ENCODE results near the gene ULK4.
"Not testable (repeated sequence)": the region's sequence is repeated elsewhere in the genome, so short reads cannot be mapped to it uniquely, and the experiment has no call there.

Gene ULK4

DNA sequence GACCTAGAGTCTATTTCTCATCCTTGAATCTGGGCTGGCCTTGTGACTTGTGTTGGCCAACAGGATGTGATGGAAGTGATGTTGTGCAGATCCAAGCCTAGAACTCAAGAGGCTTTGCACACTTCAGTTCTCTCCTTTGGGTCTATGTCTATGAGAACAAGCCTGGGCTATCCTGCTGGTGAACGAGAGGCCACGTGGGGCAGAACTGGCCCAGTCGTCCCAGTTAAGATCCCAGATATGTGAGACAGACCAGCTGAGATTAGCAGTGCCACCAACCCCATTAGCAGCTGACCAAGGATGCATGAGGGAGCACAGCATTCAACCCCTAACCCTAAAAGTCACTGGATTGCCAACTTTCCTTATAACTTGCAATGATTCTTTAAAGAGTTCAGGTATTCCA lies 662.9 kb downstream of the ULK4 start:
- H3K36me3 Mint-ChIP-seq = no peaks in the 10 kb centered on the region

DNA sequence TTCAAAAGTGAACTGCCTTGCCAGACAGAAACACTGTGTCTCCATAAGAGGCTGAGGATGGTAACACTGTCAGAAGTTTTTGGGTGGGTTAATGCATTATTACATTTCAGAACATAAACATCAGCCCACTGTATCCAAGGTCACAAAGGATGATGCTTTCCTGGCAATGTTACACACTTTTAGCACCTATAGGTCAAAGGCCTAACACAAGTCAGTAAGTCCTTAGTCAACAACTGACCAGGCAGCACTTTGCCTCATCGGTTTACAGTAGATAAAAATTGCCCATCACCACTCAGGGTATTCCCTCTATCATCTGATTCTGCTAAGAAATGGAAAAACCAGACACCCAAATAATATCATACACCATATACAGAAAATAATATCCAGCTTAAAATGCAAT lies 664.2 kb downstream of the ULK4 start:
- H3K27ac Mint-ChIP-seq = no peak overlapping the region
- H3K9me3 Mint-ChIP-seq = no peaks in the 10 kb centered on the region
- H3K4me3 Mint-ChIP-seq = no peak overlapping the region
- no peaks in the 10 kb centered on the region for H3K27me3 Mint-ChIP-seq
- H3K4me1 Mint-ChIP-seq = no peaks in the 10 kb centered on the region
- peaks cover 2% of the 10 kb centered on the region for H3K36me3 Mint-ChIP-seq

More for the DNA sequence above, 662.9 kb downstream of the ULK4 start:
- Mint-ChIP-seq H3K4me3 (no peak overlapping the region), H3K4me1 (no peaks in the 10 kb centered on the region), H3K27ac (no peak overlapping the region), H3K27me3 (no peaks in the 10 kb centered on the region), H3K9me3 (no peaks in the 10 kb centered on the region)

DNA sequence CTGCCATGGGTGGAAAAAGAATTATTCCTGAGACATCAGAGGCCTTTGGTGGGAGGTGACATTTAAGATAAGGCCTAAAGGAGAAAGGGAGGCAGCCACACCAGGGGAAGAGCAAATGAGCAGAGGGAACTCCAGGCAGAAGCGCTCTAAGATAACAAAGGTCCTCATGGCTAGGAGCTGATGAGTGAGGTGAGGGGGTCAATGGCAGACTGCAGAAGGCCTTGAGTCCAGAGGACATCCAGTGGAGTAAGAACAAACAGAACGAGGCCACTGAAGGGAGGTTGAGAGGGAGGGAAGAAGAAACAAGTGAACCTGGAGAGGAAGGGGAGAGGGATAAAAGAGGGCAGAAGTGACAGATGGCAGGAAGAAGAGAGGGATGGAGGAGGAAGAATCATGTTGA lies 665.3 kb downstream of the ULK4 start:
- Mint-ChIP-seq H3K4me3 (no peak overlapping the region), H3K27ac (no peak overlapping the region), H3K9me3 (no peaks in the 10 kb centered on the region), H3K27me3 (no peaks in the 10 kb centered on the region), H3K36me3 (peaks cover 2% of the 10 kb centered on the region), H3K4me1 (no peaks in the 10 kb centered on the region)

DNA sequence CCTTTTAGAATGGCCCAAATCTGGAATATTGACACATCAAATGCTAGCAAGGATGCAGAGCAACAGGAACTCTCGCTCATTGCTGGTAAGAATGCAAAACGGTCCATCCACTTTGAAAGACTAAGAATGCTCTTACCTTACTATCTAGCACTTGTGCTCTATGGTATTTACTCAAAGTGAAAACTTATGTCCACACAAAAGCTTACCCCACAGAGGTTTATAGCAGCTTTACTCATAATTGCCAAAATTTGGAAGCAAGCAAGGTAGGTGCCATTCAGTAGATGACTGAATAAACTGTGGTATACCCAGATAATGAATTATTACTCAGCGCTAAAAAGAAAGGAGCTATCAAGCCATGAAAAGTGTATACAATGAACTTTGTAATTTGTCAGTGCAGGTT lies 666.2 kb downstream of the ULK4 start:
- H3K27me3 Mint-ChIP-seq = no peaks in the 10 kb centered on the region

DNA sequence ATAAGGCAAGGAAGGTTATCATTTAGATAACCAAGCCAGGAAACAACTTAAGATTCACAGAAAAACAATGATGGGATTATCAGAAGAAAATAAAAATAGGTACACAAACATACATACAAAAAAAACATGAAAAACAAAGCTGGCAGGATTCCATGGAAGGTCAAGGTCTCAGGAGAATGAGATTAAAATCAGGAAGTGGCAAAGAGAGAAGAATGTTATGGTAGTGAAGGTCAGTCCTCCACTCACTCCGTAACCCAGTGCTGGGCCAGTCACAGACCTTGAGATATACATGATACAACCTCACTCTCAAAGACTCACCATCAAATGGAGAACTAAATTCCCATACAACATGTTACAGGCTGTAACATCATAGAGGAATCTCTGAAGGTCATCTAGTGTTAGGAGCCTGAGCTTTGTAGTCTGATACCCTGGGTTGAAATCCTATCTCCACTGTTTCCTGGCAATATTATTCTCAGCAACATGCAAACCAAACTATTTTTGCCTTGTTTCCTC lies 668.7 kb downstream of the ULK4 start:
- H3K36me3 Mint-ChIP-seq = peaks cover 5% of the 10 kb centered on the region
- H3K4me3 Mint-ChIP-seq = no peak overlapping the region
- peaks cover under 1% of the 10 kb centered on the region for H3K4me1 Mint-ChIP-seq
- no peaks in the 10 kb centered on the region for H3K9me3 Mint-ChIP-seq
- no peak overlapping the region for H3K27ac Mint-ChIP-seq
- H3K27me3 Mint-ChIP-seq = no peaks in the 10 kb centered on the region

More for the DNA sequence above, 666.2 kb downstream of the ULK4 start:
- peaks cover 4% of the 10 kb centered on the region for H3K36me3 Mint-ChIP-seq
- no peaks in the 10 kb centered on the region for H3K4me1 Mint-ChIP-seq
- H3K4me3 Mint-ChIP-seq = no peak overlapping the region
- H3K9me3 Mint-ChIP-seq = no peaks in the 10 kb centered on the region
- H3K27ac Mint-ChIP-seq = no peak overlapping the region

DNA sequence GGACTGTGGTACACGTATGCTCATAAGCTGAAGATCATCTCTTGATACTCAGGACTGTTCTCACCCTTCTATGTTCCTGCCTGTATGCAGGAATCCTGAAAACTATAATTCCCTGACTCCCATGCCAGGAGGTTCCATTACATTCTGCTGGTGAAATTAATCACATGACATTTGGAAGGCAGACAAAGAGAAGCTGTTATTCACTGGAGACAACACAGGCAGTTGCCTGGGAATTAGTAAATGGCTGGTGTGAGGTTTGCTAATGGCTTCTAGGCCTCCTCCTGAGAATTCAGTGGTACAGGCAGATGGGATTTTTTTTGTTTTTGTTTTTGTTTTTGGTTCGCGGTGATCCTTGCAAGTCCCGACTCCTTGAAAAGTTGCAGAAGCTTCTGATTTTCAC lies 671.2 kb downstream of the ULK4 start:
- H3K27me3 Mint-ChIP-seq = no peaks in the 10 kb centered on the region
- no peak overlapping the region for H3K27ac Mint-ChIP-seq
- peaks cover 9% of the 10 kb centered on the region for H3K36me3 Mint-ChIP-seq
- no peak overlapping the region for H3K4me3 Mint-ChIP-seq
- peaks cover 14% of the 10 kb centered on the region for H3K4me1 Mint-ChIP-seq
- H3K9me3 Mint-ChIP-seq = peaks cover under 1% of the 10 kb centered on the region

DNA sequence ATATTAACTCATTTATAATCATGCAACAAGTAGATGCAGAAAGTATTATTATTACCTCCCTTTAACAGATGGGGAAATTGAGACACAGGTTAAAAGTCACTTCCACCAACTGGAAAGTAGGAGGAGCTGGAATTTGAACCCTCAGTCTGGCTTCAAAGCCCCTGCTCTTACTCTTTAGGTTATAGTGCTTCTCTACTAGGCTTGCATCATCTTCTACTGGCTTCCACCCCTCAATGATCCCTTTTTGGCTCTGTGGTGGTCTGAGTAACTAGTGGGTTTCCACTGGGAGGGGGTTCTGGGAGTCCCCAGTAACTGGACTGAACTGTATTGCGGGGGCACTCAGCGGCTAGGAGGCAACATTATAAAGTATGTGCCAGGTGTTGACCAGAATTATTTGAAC lies 671.6 kb downstream of the ULK4 start:
- no peaks in the 10 kb centered on the region for H3K27me3 Mint-ChIP-seq
- H3K27ac Mint-ChIP-seq = no peak overlapping the region
- no peak overlapping the region for H3K4me3 Mint-ChIP-seq
- peaks cover 5% of the 10 kb centered on the region for H3K9me3 Mint-ChIP-seq
- H3K36me3 Mint-ChIP-seq = peaks cover 13% of the 10 kb centered on the region
- H3K4me1 Mint-ChIP-seq = peaks cover 14% of the 10 kb centered on the region

DNA sequence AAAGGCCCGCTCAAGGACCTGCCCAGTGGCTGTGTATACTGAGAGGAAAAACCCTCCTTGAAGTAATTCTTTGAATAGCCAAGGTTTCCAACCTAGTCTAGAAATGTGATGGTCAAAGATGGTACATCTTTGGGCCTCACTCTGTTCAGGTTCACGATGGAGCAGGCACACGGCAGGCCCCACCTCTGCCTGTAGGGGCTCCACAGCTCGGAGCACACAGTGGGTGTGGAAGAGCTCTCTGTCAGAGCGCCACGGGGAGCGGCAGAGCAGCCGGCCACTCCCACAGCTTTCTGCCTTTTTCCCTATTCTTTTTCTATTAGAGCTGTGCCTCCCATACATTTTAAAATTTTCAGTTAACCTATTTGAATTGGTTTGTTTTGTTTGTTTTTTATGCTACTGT lies 673.1 kb downstream of the ULK4 start:
- H3K36me3 Mint-ChIP-seq = peaks cover 15% of the 10 kb centered on the region
- H3K4me3 Mint-ChIP-seq = no peak overlapping the region
- H3K27ac Mint-ChIP-seq = no peak overlapping the region
- no peaks in the 10 kb centered on the region for H3K27me3 Mint-ChIP-seq
- H3K9me3 Mint-ChIP-seq = peaks cover 7% of the 10 kb centered on the region
- peaks cover 14% of the 10 kb centered on the region for H3K4me1 Mint-ChIP-seq

DNA sequence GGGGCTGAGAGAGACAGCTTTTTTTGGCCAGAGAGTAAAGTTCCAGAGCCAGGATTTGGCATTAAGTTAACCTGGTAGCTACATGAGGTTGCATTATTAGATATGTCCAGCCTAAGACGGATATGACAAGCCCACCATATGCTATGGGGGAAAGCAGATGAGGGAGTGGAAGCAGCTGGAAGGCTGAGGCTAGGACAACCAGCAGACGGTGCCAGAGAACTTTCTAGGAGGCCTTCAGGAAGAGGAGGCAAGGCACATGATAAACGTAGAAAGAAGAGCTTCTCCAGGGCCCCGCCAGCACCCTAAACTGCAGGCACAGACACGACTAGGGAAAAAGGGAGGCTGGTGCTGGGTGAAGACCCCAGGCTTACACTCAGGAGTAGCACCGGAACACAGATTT lies 675.6 kb downstream of the ULK4 start:
- Mint-ChIP-seq H3K27me3 (no peaks in the 10 kb centered on the region), H3K9me3 (peaks cover 7% of the 10 kb centered on the region), H3K4me1 (peaks cover 14% of the 10 kb centered on the region), H3K27ac (no peak overlapping the region), H3K4me3 (no peak overlapping the region), H3K36me3 (peaks cover 16% of the 10 kb centered on the region)

DNA sequence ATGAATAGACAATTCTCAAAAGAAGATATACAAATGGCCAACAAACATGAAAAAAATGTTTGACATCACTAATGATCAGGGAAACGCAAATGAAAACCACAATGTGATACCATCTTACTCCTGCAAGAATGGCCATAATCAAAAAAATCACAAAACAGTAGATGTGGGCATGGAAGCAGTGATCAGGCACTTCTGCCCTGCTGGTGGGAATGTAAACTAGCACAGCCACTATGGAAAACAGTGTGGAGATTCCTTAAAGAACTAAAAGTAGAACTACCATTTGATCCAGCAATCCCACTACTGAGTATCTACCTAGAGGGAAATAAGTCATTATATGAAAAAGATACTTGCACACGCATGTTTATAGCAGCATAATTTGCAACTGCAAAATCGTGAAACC lies 677.0 kb downstream of the ULK4 start:
- not testable (repeated sequence) for H3K27ac Mint-ChIP-seq, H3K4me3 Mint-ChIP-seq, H3K27me3 Mint-ChIP-seq
- Mint-ChIP-seq H3K4me1 (peaks cover 14% of the 10 kb centered on the region), H3K9me3 (peaks cover 17% of the 10 kb centered on the region), H3K36me3 (peaks cover 18% of the 10 kb centered on the region)

DNA sequence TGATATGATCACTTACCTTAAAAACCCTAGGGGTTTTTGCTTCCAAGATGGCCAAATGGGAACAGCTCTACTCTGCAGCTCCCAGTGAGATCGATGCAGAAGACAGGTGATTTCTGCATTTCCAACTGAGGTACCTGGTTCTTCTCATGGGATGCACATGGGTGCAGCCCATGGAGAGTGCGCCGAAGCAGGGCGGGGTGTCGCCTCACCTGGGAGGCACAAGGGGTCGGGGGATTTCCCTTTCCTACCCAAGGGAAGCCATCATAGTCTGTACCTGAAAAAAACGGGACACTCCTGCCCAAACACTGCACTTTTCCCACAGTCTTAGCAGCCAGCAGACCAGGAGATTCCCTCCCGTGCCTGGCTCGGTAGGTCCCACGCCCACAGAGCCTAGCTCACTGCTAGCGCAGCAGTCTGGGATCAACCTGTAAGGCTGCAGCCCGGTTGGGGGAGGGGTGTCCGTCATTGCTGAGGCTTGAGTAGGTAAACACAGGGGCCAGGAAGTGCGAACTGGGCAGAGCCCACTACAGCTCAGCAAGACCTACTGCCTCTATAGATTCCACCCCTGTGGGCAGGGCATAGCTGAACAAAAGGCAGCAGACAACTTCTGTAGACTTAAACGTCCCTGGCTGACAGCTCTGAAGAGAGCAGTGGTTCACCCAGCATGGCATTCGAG lies 684.0 kb downstream of the ULK4 start:
- Mint-ChIP-seq H3K4me1 (peaks cover 11% of the 10 kb centered on the region), H3K36me3 (peaks cover 20% of the 10 kb centered on the region), H3K4me3 (no peak overlapping the region), H3K27me3 (no peaks in the 10 kb centered on the region), H3K27ac (no peak overlapping the region), H3K9me3 (peaks cover 18% of the 10 kb centered on the region)

DNA sequence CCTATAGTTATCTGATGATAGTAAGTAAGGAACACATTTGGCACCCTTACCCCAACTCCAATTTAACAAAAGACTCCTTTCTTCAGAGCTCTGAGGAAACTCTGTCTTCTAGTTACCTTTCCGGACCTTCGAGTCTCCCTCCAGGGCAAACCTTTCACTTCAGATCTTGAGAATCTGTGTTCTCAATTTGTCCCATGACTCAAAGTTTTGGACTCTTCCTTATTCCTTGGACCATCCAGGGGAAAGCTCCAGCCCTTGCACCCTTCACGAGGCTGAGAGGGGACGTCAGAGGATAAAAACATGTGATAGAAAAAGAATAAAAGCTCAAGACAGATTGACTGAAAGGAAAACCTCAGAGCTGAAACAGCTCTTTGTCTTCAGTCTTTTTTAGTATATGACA lies 685.7 kb downstream of the ULK4 start:
- Mint-ChIP-seq H3K27ac (no peak overlapping the region), H3K4me3 (no peak overlapping the region), H3K36me3 (peaks cover 24% of the 10 kb centered on the region), H3K9me3 (peaks cover 25% of the 10 kb centered on the region), H3K27me3 (no peaks in the 10 kb centered on the region), H3K4me1 (peaks cover 11% of the 10 kb centered on the region)

DNA sequence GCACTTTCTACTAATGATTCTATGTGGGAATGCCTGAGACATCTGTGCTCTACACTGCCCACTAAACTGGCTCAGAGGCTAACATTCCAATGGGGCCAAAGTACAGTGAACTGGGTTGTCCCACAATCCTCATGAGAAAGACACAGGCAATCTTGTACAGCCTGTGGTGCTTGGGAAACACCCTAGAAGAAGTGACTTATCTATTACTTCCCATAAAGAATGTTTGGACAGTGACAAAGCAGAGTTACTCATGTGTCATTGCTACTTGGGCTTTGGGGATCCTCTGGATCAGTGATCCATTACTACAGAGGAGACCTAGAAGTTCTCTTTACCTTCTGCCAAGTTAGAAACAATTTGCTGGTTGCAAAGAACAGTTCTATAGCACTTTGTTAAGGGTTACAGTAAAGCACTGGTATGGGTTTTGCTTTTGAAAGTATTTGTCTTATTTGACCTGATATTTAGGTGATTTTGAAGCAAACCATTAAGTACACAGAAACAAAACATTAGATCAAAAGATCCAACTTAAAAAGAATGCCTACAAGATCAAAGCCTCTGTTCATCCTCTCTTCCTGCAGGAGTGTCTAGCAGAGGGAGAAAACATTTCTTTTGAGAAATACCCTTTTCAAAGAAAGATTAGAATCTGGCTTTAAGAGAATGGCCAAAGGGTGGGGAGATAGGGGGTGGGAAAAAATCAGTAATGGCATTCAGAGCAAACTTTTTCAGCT lies 686.8 kb downstream of the ULK4 start:
- H3K36me3 Mint-ChIP-seq = peaks cover 20% of the 10 kb centered on the region
- no peak overlapping the region for H3K27ac Mint-ChIP-seq
- no peak overlapping the region for H3K4me3 Mint-ChIP-seq
- H3K27me3 Mint-ChIP-seq = no peaks in the 10 kb centered on the region
- peaks cover 11% of the 10 kb centered on the region for H3K4me1 Mint-ChIP-seq
- H3K9me3 Mint-ChIP-seq = peaks cover 16% of the 10 kb centered on the region

DNA sequence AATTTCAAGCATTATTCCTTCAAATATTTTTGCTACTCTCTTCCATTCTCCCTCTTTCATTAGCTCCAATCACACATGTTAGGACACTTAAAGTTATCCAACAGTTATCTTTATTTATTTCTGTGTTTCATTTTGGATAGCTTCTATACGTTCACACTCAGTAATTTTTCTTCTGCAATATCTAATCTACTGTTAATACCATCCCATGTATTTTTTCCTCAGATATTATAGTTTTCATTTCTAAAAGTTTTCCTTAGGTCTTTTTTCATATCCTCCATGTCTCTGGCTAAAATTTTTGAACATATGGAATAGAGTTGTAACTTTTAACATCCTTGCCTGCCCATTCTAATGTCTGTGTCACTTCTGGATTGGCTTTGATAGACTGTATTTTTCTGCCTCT lies 689.2 kb downstream of the ULK4 start:
- Mint-ChIP-seq H3K36me3 (peaks cover 16% of the 10 kb centered on the region), H3K4me3 (no peak overlapping the region), H3K27me3 (no peaks in the 10 kb centered on the region), H3K27ac (no peak overlapping the region), H3K9me3 (peaks cover 16% of the 10 kb centered on the region), H3K4me1 (peaks cover 11% of the 10 kb centered on the region)

DNA sequence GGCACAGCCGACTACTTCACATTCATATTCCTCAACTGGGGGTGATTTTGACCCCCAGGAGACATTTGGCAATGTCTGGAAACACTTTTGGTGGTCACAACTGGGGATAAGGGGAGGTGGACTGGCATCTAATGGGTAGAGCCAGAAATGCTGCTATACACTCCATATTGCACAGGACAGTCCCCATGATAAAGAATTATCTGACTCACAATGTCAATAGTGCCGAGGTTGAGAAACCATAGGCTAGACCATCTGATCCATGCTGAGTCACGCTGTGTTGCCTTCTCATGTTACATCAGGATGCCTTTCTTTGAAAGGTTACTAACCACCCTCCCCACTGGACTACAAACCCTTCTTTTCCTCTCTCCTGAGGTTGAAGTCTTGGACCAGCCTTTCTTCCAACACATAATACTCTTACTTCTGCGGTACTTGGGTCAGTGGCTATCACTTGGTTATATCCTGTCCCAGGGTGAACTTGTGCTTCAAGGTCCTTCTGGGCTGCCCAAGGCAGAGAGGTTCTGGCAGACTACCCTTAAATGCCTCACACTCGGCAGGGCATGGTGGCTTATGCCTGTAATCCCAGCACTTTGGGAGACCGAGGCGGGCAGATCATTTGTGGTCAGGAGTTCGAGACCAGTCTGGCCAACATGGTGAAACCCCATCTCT lies 693.8 kb downstream of the ULK4 start:
- no peaks in the 10 kb centered on the region for H3K27me3 Mint-ChIP-seq
- no peaks in the 10 kb centered on the region for H3K4me1 Mint-ChIP-seq
- no peak overlapping the region for H3K27ac Mint-ChIP-seq
- peaks cover 5% of the 10 kb centered on the region for H3K36me3 Mint-ChIP-seq
- H3K4me3 Mint-ChIP-seq = no peak overlapping the region
- H3K9me3 Mint-ChIP-seq = peaks cover 7% of the 10 kb centered on the region

DNA sequence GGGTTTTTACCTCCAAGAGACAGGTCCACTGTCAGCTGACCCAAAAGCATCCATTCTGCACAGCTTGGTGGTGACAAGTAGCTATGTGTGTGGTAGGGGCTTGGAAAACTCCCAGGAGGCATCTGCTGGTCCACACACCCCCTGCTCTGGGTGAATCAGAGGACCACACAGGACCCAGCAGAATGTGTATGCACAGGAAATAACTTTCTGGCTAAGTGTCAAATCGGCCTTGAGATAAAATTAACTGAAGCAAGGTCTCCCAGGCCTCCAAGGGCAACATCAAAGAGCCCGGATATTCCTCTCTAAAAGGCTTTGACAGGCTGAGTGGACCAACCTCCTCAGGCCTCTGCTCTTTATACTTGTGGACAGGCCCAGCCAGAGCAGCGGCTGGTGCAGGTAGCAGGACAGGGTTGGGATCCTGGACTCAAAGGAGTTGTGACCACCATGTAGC lies 696.1 kb downstream of the ULK4 start:
- Mint-ChIP-seq H3K27me3 (no peaks in the 10 kb centered on the region), H3K4me3 (no peak overlapping the region), H3K4me1 (no peaks in the 10 kb centered on the region)

More for the DNA sequence above, 696.1 kb downstream of the ULK4 start:
- no peak overlapping the region for H3K27ac Mint-ChIP-seq
- H3K36me3 Mint-ChIP-seq = no peaks in the 10 kb centered on the region
- no peaks in the 10 kb centered on the region for H3K9me3 Mint-ChIP-seq
